Measurements from ENCODE around the gene SPRTN. TPM values are rescaled to one million over a fixed set of nuclear protein-coding genes. Genes with fewer than 3 reads are reported as not detected.

The SPRTN gene
- total RNA-seq, 3 donors from 2014 or later, result 13.8 to 23.6 (median 15.2) TPM

GRCh38 chr1:231337043-231337471 is 1.0 kb upstream of the SPRTN start:
- peak overlapping the region; percentile 97 to 98 for H3K27ac ChIP-seq
- intact Hi-C loops (cut with DNase I; ENCODE audit: low total_unique reads), result no loop called here

GRCh38 chr1:231337472-231338269 is 422 bp upstream of the SPRTN start, which contains the start of gene EXOC8:
Gene EXOC8 (minus strand): TSS chr1:231337852. CDS start chr1:231337745, 107 bp downstream.
- DNase-seq (ENCODE audit: low spot score in 2 of 2), result peak; percentile 93 to 96

More at GRCh38 chr1:231337043-231337471, 1.0 kb upstream of the SPRTN start:
- no peaks in the 10 kb centered on the region for H3K9me3 ChIP-seq
- TF ChIP-seq POLR2A (IDR thresholded peaks at IDR 0.05) (no peak), POLR2AphosphoS5 (IDR thresholded peaks at IDR 0.05) (no peak), CTCF (IDR thresholded peaks at IDR 0.05) (no peak)
- H3K27me3 ChIP-seq, result no peaks in the 10 kb centered on the region
- no peaks in the 10 kb centered on the region for H3K36me3 ChIP-seq
- DNase-seq (ENCODE audit: low spot score in 2 of 2), result peak in 1 of 2 donors; percentile 56
- H3K4me3 ChIP-seq, result peak overlapping the region; percentile 72 to 88 (median 77)
- peaks cover 0 to 21% of the 10 kb centered on the region in 2 donors for H3K4me1 ChIP-seq

GRCh38 chr1:231340328-231341013 is 2.4 kb downstream of the SPRTN start:
- DNase-seq (ENCODE audit: low spot score in 2 of 2), result no peak
- TF ChIP-seq POLR2A (IDR thresholded peaks at IDR 0.05) (no peak), POLR2AphosphoS5 (IDR thresholded peaks at IDR 0.05) (no peak), CTCF (IDR thresholded peaks at IDR 0.05) (no peak)
- Histone ChIP-seq H3K4me1 (peaks cover 0 to 6% of the 10 kb centered on the region in 2 donors), H3K36me3 (no peaks in the 10 kb centered on the region), H3K9me3 (no peaks in the 10 kb centered on the region), H3K4me3 (peak overlapping the region in 2 of 3 donors; percentile 77 to 88), H3K27ac (no peak overlapping the region), H3K27me3 (no peaks in the 10 kb centered on the region)
- intact Hi-C loops (cut with DNase I; ENCODE audit: low total_unique reads), result no loop called here

More at GRCh38 chr1:231337472-231338269, 422 bp upstream of the SPRTN start, which contains the start of gene EXOC8:
- no peaks in the 10 kb centered on the region for H3K9me3 ChIP-seq
- peak within 1 kb of the TSS; percentile 97 to 98 for H3K27ac ChIP-seq
- no peaks in the 10 kb centered on the region for H3K36me3 ChIP-seq
- intact Hi-C loops (cut with DNase I; ENCODE audit: low total_unique reads), result no loop called here
- H3K4me1 ChIP-seq, result peaks cover 0 to 21% of the 10 kb centered on the region in 2 donors
- no peaks in the 10 kb centered on the region for H3K27me3 ChIP-seq
- TF ChIP-seq POLR2A (IDR thresholded peaks at IDR 0.05) (peak; percentile 55), CTCF (IDR thresholded peaks at IDR 0.05) (peak in 1 of 3 donors; percentile 9), POLR2AphosphoS5 (IDR thresholded peaks at IDR 0.05) (peak; percentile 56 to 95 (median 74))
- peak within 1 kb of the TSS; percentile 72 to 88 (median 77) for H3K4me3 ChIP-seq

- Histone ChIP-seq H3K27ac (no peak overlapping the region), H3K9me3 (no peaks in the 10 kb centered on the region), H3K27me3 (no peaks in the 10 kb centered on the region), H3K4me1 (no peaks in the 10 kb centered on the region), H3K4me3 (no peak overlapping the region), H3K36me3 (no peaks in the 10 kb centered on the region)
- DNase-seq (ENCODE audit: low spot score in 2 of 2), result no peak
- TF ChIP-seq POLR2A (IDR thresholded peaks at IDR 0.05) (no peak), POLR2AphosphoS5 (IDR thresholded peaks at IDR 0.05) (no peak), CTCF (IDR thresholded peaks at IDR 0.05) (no peak)
- intact Hi-C loops (cut with DNase I; ENCODE audit: low total_unique reads), result no loop called here
Measured at GRCh38 chr1:231347961-231348360, 9.9 kb downstream of the SPRTN start.

All from breast epithelium (tissue), 4 donors.